ENCODE results near the gene WFDC6. TPM values are rescaled to one million over a fixed set of nuclear protein-coding genes. Genes with fewer than 3 reads are reported as not detected.

Gene WFDC6
- total and polyA plus RNA-seq, 9 donors = 0.21 TPM; not detected in 8

DNA sequence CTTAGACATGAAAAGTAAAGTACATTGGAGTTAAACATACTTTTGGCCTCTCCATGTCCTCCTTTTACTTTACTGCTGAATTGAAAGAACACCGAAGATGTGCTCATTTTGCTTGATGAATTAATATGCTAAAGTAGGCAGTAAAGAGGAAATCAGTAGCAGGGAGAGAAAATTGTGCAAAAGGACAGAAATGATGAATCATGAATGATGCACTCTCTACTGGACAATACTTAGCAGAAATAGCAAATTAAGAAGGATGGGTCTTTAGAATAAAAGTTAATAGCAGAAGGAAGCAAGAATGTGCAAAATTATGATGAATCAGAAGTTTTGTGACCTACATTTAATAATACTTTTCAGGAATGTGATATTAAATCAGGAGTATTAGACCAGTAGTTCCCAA, 15.5 kb downstream of the WFDC6 start:
- WGBS (ENCODE audit: insufficient coverage) = no CpG with 5 or more reads among the region's 1 CpG
- Histone ChIP-seq H3K36me3 (ENCODE audit: control insufficient read depth, insufficient read depth, low read length) (no peaks in the 10 kb centered on the region), H3K27ac (ENCODE audit: low read length) (no peak overlapping the region), H3K27me3 (ENCODE audit: control insufficient read depth, insufficient read depth, low read length) (no peaks in the 10 kb centered on the region), H3K4me1 (ENCODE audit: control insufficient read depth, insufficient read depth, low read length) (no peaks in the 10 kb centered on the region), H3K4me3 (ENCODE audit: low read length) (no peak overlapping the region), H3K9me3 (replicated peaks; ENCODE audit: control insufficient read depth, low read depth, low read length) (no peaks in the 10 kb centered on the region)
- DNase-seq = no peak

DNA sequence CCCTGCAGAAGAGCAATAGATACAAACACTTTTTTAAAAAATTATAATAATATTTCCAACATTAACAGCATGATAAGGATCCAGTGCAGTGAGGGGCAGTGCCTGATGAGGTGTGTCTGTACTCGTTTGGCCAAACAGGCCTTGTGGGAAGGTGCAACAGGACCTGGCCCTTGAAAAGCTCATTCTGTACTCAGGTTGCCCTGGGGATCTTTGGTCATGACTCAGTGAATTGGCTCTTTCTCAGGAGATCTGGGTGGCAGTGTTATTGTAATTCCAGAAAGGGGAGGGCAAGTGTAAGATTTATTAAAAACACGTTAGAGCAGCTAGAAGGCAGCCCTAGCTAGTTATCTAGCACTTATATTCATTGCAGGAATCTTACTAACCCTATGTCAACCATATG, 21.0 kb downstream of the WFDC6 start:
- Histone ChIP-seq H3K27me3 (ENCODE audit: control insufficient read depth, insufficient read depth, low read length) (no peaks in the 10 kb centered on the region), H3K9me3 (replicated peaks; ENCODE audit: control insufficient read depth, low read depth, low read length) (no peaks in the 10 kb centered on the region), H3K4me3 (ENCODE audit: low read length) (no peak overlapping the region), H3K27ac (ENCODE audit: low read length) (no peak overlapping the region), H3K4me1 (ENCODE audit: control insufficient read depth, insufficient read depth, low read length) (no peaks in the 10 kb centered on the region), H3K36me3 (ENCODE audit: control insufficient read depth, insufficient read depth, low read length) (no peaks in the 10 kb centered on the region)
- no peak for DNase-seq
- WGBS (ENCODE audit: insufficient coverage) = 25% methylated on average over 1 of the region's 2 CpGs

GRCh38 chr20:45515147-45515913, 24.0 kb downstream of the WFDC6 start, which contains the start of gene SPINT3:
Gene SPINT3, minus strand, starts transcription at chr20:45515622. Its CDS starts 14 bp downstream, at chr20:45515608.
- Histone ChIP-seq H3K9me3 (replicated peaks; ENCODE audit: control insufficient read depth, low read depth, low read length) (no peaks in the 10 kb centered on the region), H3K27ac (ENCODE audit: low read length) (no peak within 1 kb of the TSS), H3K36me3 (ENCODE audit: control insufficient read depth, insufficient read depth, low read length) (no peaks in the 10 kb centered on the region), H3K4me1 (ENCODE audit: control insufficient read depth, insufficient read depth, low read length) (no peaks in the 10 kb centered on the region), H3K27me3 (ENCODE audit: control insufficient read depth, insufficient read depth, low read length) (no peaks in the 10 kb centered on the region), H3K4me3 (ENCODE audit: low read length) (no peak within 1 kb of the TSS)
- WGBS (ENCODE audit: insufficient coverage) = 40% methylated on average over 1 of the region's 5 CpGs
- no peak for DNase-seq

- no peaks in the 10 kb centered on the region for H3K27me3 ChIP-seq (ENCODE audit: control insufficient read depth, insufficient read depth, low read length)
- H3K36me3 ChIP-seq (ENCODE audit: control insufficient read depth, insufficient read depth, low read length) = no peaks in the 10 kb centered on the region
- H3K9me3 ChIP-seq (replicated peaks; ENCODE audit: control insufficient read depth, low read depth, low read length) = no peaks in the 10 kb centered on the region
- H3K4me3 ChIP-seq (ENCODE audit: low read length) = no peak overlapping the region
- H3K27ac ChIP-seq (ENCODE audit: low read length) = no peak overlapping the region
- H3K4me1 ChIP-seq (ENCODE audit: control insufficient read depth, insufficient read depth, low read length) = no peaks in the 10 kb centered on the region
- DNase-seq = no peak
- WGBS (ENCODE audit: insufficient coverage) = 62% methylated on average over 3 of the region's 5 CpGs
Observed at GRCh38 chr20:45510242-45510862, 28.9 kb downstream of the WFDC6 start.

DNA sequence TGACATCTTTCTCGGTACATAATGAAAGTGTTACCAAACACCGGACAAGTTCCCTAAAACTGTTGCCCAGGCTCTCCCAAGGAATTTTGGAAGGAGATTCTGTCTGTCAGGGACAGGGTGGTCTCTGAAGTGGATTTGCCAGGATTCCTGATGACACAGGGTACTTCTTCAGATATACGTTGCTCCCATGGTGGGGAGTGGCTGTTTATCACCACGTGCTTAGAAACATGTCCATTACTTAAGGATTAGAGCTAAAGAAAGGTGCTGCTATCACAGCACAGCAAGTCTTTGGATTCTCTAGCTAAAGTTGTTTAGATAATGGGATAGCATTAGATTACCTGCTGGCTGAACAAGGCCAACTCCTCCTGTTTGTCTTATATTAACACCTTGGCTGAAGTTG, 30.2 kb downstream of the WFDC6 start:
- no peak overlapping the region for H3K4me3 ChIP-seq (ENCODE audit: low read length)
- H3K27ac ChIP-seq (ENCODE audit: low read length) = no peak overlapping the region
- no peak for DNase-seq
- 93% methylated on average over 4 of the region's 4 CpGs for WGBS (ENCODE audit: insufficient coverage)
- no peaks in the 10 kb centered on the region for H3K36me3 ChIP-seq (ENCODE audit: control insufficient read depth, insufficient read depth, low read length)
- peaks cover 2% of the 10 kb centered on the region for H3K27me3 ChIP-seq (ENCODE audit: control insufficient read depth, insufficient read depth, low read length)
- H3K4me1 ChIP-seq (ENCODE audit: control insufficient read depth, insufficient read depth, low read length) = no peaks in the 10 kb centered on the region
- no peaks in the 10 kb centered on the region for H3K9me3 ChIP-seq (replicated peaks; ENCODE audit: control insufficient read depth, low read depth, low read length)

- no peak overlapping the region for H3K27ac ChIP-seq (ENCODE audit: low read length)
- H3K4me3 ChIP-seq (ENCODE audit: low read length) = no peak overlapping the region
- no peaks in the 10 kb centered on the region for H3K9me3 ChIP-seq (replicated peaks; ENCODE audit: control insufficient read depth, low read depth, low read length)
- WGBS (ENCODE audit: insufficient coverage) = 49% methylated on average over 5 of the region's 7 CpGs
- no peaks in the 10 kb centered on the region for H3K36me3 ChIP-seq (ENCODE audit: control insufficient read depth, insufficient read depth, low read length)
- H3K27me3 ChIP-seq (ENCODE audit: control insufficient read depth, insufficient read depth, low read length) = peaks cover 2% of the 10 kb centered on the region
- H3K4me1 ChIP-seq (ENCODE audit: control insufficient read depth, insufficient read depth, low read length) = no peaks in the 10 kb centered on the region
- DNase-seq = no peak
Observed at GRCh38 chr20:45508068-45508886, 31.0 kb downstream of the WFDC6 start.

DNA sequence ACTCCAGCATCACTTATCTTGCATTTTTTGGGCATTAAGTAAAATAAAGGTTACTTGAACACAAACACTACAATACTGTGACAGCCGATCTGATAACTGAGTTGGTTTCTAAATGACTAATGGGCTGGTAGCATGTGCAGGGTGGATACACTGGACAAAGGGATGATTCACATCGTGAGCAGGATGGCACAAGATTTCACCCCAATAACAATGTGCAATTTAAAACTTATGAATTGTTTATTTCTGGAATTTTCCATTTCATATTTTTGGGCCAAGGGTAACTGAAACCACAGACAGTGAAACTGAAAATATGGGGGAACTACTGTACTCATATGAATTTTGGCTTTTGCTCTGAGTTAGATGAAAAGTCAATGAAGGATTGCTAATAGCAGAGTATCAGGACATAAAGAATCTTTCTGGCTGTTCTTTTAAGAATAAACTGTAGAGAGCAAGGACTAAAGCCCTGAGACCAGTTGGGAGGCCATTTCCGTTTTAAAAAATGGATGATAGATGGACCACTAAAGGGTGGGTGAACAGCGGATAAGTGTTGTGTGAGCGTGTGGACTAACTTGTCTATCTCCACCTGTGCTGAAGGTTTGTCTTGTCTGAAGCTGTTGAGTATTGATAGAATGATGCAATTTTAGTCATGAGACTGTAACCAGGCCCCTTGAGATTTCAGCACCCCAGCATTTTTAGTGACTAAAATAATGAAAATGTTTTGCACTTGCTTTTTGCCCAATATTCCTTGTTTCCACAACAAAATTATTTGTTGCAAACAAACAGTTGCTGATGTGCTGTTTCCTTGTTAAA, 32.1 kb downstream of the WFDC6 start:
- H3K4me1 ChIP-seq (ENCODE audit: control insufficient read depth, insufficient read depth, low read length) = no peaks in the 10 kb centered on the region
- no peaks in the 10 kb centered on the region for H3K9me3 ChIP-seq (replicated peaks; ENCODE audit: control insufficient read depth, low read depth, low read length)
- H3K36me3 ChIP-seq (ENCODE audit: control insufficient read depth, insufficient read depth, low read length) = no peaks in the 10 kb centered on the region
- no peak overlapping the region for H3K4me3 ChIP-seq (ENCODE audit: low read length)
- WGBS (ENCODE audit: insufficient coverage) = 88% methylated on average over 3 of the region's 5 CpGs
- peaks cover 2% of the 10 kb centered on the region for H3K27me3 ChIP-seq (ENCODE audit: control insufficient read depth, insufficient read depth, low read length)
- H3K27ac ChIP-seq (ENCODE audit: low read length) = no peak overlapping the region
- no peak for DNase-seq

GRCh38 chr20:45506398-45506797, 32.9 kb downstream of the WFDC6 start:
- 67% methylated on average over 1 of the region's 2 CpGs for WGBS (ENCODE audit: insufficient coverage)
- H3K4me1 ChIP-seq (ENCODE audit: control insufficient read depth, insufficient read depth, low read length) = no peaks in the 10 kb centered on the region

GRCh38 chr20:45503403-45503802, 35.9 kb downstream of the WFDC6 start:
- no CpG with 5 or more reads among the region's 2 CpGs for WGBS (ENCODE audit: insufficient coverage)
- H3K9me3 ChIP-seq (replicated peaks; ENCODE audit: control insufficient read depth, low read depth, low read length) = no peaks in the 10 kb centered on the region
- peaks cover 7% of the 10 kb centered on the region for H3K27me3 ChIP-seq (ENCODE audit: control insufficient read depth, insufficient read depth, low read length)
- H3K27ac ChIP-seq (ENCODE audit: low read length) = no peak overlapping the region
- H3K4me3 ChIP-seq (ENCODE audit: low read length) = no peak overlapping the region
- DNase-seq = no peak
- H3K4me1 ChIP-seq (ENCODE audit: control insufficient read depth, insufficient read depth, low read length) = no peaks in the 10 kb centered on the region
- H3K36me3 ChIP-seq (ENCODE audit: control insufficient read depth, insufficient read depth, low read length) = no peaks in the 10 kb centered on the region

More at GRCh38 chr20:45506398-45506797, 32.9 kb downstream of the WFDC6 start:
- H3K9me3 ChIP-seq (replicated peaks; ENCODE audit: control insufficient read depth, low read depth, low read length) = no peaks in the 10 kb centered on the region
- no peaks in the 10 kb centered on the region for H3K36me3 ChIP-seq (ENCODE audit: control insufficient read depth, insufficient read depth, low read length)
- peaks cover 2% of the 10 kb centered on the region for H3K27me3 ChIP-seq (ENCODE audit: control insufficient read depth, insufficient read depth, low read length)
- H3K27ac ChIP-seq (ENCODE audit: low read length) = no peak overlapping the region
- no peak overlapping the region for H3K4me3 ChIP-seq (ENCODE audit: low read length)
- no peak for DNase-seq

Data from muscle of leg (tissue), 11 donors.